GM21717 (cell line): ENCODE results near the gene ONECUT2.

ENCODE experiments used
- ATAC-seq: cut with Tn5 transposase; IDR thresholded peaks from one replicate; pipeline ENCODE4 v1.9.1; 2021; ENCODE audit warnings: mild to moderate bottlenecking, moderate library complexity; ENCODE audit not compliant: unreplicated experiment

Gene ONECUT2

GRCh38 chr18:57431002-57431382 lies 4.2 kb upstream of the ONECUT2 start:
- ATAC-seq = no peak

- ATAC-seq = no peak
Observed at GRCh38 chr18:57431467-57432080, 3.6 kb upstream of the ONECUT2 start.

- no peak for ATAC-seq
Observed at GRCh38 chr18:57432140-57432539, 3.0 kb upstream of the ONECUT2 start.

- ATAC-seq = no peak
Observed at GRCh38 chr18:57432751-57433400, 2.3 kb upstream of the ONECUT2 start.

GRCh38 chr18:57433482-57433881 lies 1.7 kb upstream of the ONECUT2 start:
- no peak for ATAC-seq

- no peak for ATAC-seq
Observed at GRCh38 chr18:57433934-57434535, 1.1 kb upstream of the ONECUT2 start.

- no peak for ATAC-seq
Observed at GRCh38 chr18:57435846-57436190, 644 bp downstream of the ONECUT2 start.

- ATAC-seq = no peak
Observed at GRCh38 chr18:57436191-57436964, 1.2 kb downstream of the ONECUT2 start.

- ATAC-seq = no peak
Observed at GRCh38 chr18:57436965-57437333, 1.8 kb downstream of the ONECUT2 start.

- no peak for ATAC-seq
Observed at GRCh38 chr18:57437402-57437765, 2.2 kb downstream of the ONECUT2 start.

DNA sequence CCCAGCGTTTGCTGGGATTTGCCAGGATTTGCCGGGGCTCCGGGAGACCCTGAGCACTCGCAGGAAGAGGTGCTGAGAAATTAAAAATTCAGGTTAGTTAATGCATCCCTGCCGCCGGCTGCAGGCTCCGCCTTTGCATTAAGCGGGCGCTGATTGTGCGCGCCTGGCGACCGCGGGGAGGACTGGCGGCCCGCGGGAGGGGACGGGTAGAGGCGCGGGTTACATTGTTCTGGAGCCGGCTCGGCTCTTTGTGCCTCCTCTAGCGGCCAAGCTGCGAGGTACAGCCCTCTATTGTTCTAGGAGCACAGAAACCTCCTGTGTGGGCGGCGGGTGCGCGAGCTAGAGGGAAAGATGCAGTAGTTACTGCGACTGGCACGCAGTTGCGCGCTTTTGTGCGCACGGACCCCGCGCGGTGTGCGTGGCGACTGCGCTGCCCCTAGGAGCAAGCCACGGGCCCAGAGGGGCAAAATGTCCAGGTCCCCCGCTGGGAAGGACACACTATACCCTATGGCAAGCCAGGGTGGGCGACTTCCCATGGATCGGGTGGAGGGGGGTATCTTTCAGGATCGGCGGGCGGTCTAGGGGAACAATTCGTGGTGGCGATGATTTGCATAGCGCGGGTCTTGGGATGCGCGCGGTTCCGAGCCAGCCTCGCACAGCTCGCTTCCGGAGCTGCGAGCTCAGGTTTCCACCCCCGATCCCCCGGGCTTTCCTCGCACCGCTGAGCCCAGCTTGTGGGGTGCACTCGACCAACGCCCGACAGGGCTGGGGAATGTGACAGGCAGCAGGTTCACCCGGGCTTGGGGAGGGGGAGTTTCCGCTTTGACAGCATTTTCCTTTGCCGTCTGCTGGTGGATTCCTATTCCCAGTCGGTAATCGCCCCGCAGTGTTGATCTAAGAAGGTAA lies 2.8 kb downstream of the ONECUT2 start:
- no peak for ATAC-seq

GRCh38 chr18:57438743-57439608 lies 3.8 kb downstream of the ONECUT2 start:
- ATAC-seq = no peak

DNA sequence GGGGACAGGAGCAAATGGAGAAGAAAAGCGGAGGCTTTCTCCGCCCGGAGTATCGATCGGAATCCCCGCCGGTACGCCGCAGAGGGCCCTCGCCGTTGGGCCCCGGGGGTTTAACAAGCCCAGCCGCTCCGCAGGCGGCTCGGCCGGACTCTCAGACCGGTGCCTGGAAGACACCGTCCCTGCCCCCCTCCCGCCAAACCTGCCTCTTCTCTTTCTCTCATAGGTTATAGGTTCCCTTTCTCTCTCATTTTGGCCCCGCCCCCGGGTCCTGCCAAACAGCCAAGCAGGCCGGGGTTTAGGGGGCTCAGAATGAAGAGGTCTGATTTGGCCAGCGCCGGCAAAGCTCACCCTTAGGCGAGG lies 4.4 kb downstream of the ONECUT2 start:
- ATAC-seq = no peak

DNA sequence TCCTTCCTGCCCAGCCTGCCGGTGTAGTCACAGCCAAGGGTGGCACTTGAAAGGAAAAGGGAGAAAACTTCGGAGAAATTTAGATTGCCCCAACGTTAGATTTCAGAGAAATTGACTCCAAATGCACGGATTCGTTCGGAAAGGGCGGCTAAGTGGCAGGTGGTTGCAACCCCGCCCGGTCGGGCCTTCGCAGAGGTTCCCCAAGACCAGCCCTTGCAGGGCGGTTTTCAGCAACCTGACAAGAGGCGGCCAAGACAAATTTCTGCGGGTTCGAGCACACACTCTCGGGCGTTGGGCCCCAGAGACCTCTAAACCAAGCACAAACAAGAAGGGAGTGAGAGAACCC lies 4.8 kb downstream of the ONECUT2 start:
- ATAC-seq = no peak

- ATAC-seq = no peak
Observed at GRCh38 chr18:57440331-57441070, 5.3 kb downstream of the ONECUT2 start.

GRCh38 chr18:57441071-57441794 lies 6.1 kb downstream of the ONECUT2 start:
- no peak for ATAC-seq

- no peak for ATAC-seq
Observed at GRCh38 chr18:57443247-57443646, 8.1 kb downstream of the ONECUT2 start.

- no peak for ATAC-seq
Observed at GRCh38 chr18:57443702-57444101, 8.5 kb downstream of the ONECUT2 start.

GRCh38 chr18:57444301-57444759 lies 9.2 kb downstream of the ONECUT2 start:
- ATAC-seq = no peak
